CD14-positive monocyte (primary cell): ENCODE results near the gene TMEM164. TPM values are rescaled to one million over a fixed set of nuclear protein-coding genes. Genes with fewer than 3 reads are reported as not detected.
A peak's percentile ranks its signal among the peaks of the same experiment; 100 is the strongest.

Source experiments
- DNase-seq, 3 donors: peaks; one replicate each; pipeline ENCODE4 v3.0.0-alpha.2; 2011 to 2022
- H2AFZ ChIP-seq: 2 replicates; pipeline ENCODE4 v1.6.0; 2012; ENCODE audit warnings: mild to moderate bottlenecking, low read depth, low read length, inconsistent platforms; ENCODE audit not compliant: insufficient read depth, poor library complexity, severe bottlenecking
- H3K27ac ChIP-seq, 2 donors: 1 replicate in 1 of 2; 2 replicates in 1 of 2; pipeline ENCODE4 v1.5.1; 2012 to 2013; ENCODE audit warnings: low read length in 2 of 2, control low read depth in 1 of 2, inconsistent platforms in 1 of 2, low read depth in 1 of 2, mild to moderate bottlenecking in 1 of 2
- H3K27me3 ChIP-seq, 2 donors: one replicate each; pipeline versions ENCODE4 v1.6.0 to v1.6.1; 2011 to 2013; ENCODE audit warnings: low read length in 2 of 2; ENCODE audit not compliant: control insufficient read depth in 2 of 2, insufficient read depth in 2 of 2
- H3K36me3 ChIP-seq, 2 donors: replicated peaks in 1 of 2; 1 replicate in 1 of 2; 2 replicates in 1 of 2; pipeline versions ENCODE4 v1.5.1 to v1.6.1; 2012 to 2013; ENCODE audit warnings: low read length in 2 of 2, control low read depth in 1 of 2, inconsistent platforms in 1 of 2, mild to moderate bottlenecking in 1 of 2; ENCODE audit not compliant: insufficient read depth in 2 of 2, control insufficient read depth in 1 of 2
- H3K4me1 ChIP-seq, 2 donors: 1 replicate in 1 of 2; 2 replicates in 1 of 2; pipeline versions ENCODE4 v1.5.1 to v1.6.1; 2012 to 2013; ENCODE audit warnings: low read length in 2 of 2, control low read depth in 1 of 2, inconsistent platforms in 1 of 2, mild to moderate bottlenecking in 1 of 2, moderate library complexity in 1 of 2; ENCODE audit not compliant: insufficient read depth in 2 of 2, control insufficient read depth in 1 of 2
- H3K4me2 ChIP-seq: replicated peaks from 2 replicates; pipeline ENCODE3; 2012; ENCODE audit warnings: low read length, moderate library complexity, mild to moderate bottlenecking; ENCODE audit not compliant: poor library complexity, severe bottlenecking; ENCODE audit errors: extremely low read depth
- H3K4me3 ChIP-seq, 3 experiments: fragments of 200-600 bp in 1 of 3; sonication (generic) in 1 of 3; replicated peaks in 1 of 3; 1 replicate in 2 of 3; 2 replicates in 1 of 3; pipeline ENCODE4 v1.5.1; 2011 to 2013; ENCODE audit warnings: low read length in 3 of 3, mild to moderate bottlenecking in 3 of 3, control low read depth in 2 of 3, low read depth in 2 of 3, inconsistent platforms in 1 of 3, moderate library complexity in 1 of 3
- H3K79me2 ChIP-seq: 2 replicates; pipeline ENCODE4 v1.6.0; 2012; ENCODE audit warnings: mild to moderate bottlenecking, control low read depth, inconsistent platforms, low read length, moderate library complexity; ENCODE audit not compliant: insufficient read depth
- H3K9ac ChIP-seq: 2 replicates; pipeline ENCODE4 v1.6.0; 2017; ENCODE audit warnings: low read length, mild to moderate bottlenecking; ENCODE audit not compliant: insufficient read depth, poor library complexity, severe bottlenecking
- H3K9me3 ChIP-seq, 2 donors: replicated peaks in 1 of 2; 1 replicate in 1 of 2; 2 replicates in 1 of 2; pipeline versions ENCODE4 v1.5.1 to v1.6.1; 2012 to 2013; ENCODE audit warnings: low read length in 2 of 2, control low read depth in 1 of 2; ENCODE audit not compliant: control insufficient read depth in 1 of 2, insufficient read depth in 1 of 2
- H4K20me1 ChIP-seq: 2 replicates; pipeline ENCODE4 v1.6.0; 2012; ENCODE audit warnings: mild to moderate bottlenecking, low read length, control low read depth, moderate library complexity; ENCODE audit not compliant: insufficient read depth
- H3K27ac Mint-ChIP-seq, 7 donors: one replicate each; pipeline ENCODE4 v1.8.0; 2020; ENCODE audit warnings: mild to moderate bottlenecking in 7 of 7, mixed read lengths in 7 of 7, moderate library complexity in 6 of 7, inconsistent platforms in 2 of 7
- H3K27me3 Mint-ChIP-seq, 3 donors: one replicate each; pipeline ENCODE4 v1.8.0; 2021 to 2022; ENCODE audit warnings: low read depth in 3 of 3, mild to moderate bottlenecking in 3 of 3, mixed read lengths in 3 of 3, moderate library complexity in 3 of 3, inconsistent platforms in 1 of 3
- H3K36me3 Mint-ChIP-seq, 2 donors: one replicate each; pipeline ENCODE4 v1.8.0; 2020; ENCODE audit warnings: mixed read lengths in 2 of 2, inconsistent platforms in 1 of 2, mild to moderate bottlenecking in 1 of 2
- H3K4me1 Mint-ChIP-seq: one replicate; pipeline ENCODE4 v1.8.0; 2020; ENCODE audit warnings: mild to moderate bottlenecking, mixed read lengths
- H3K4me3 Mint-ChIP-seq, 2 donors: one replicate each; pipeline ENCODE4 v1.8.0; 2020; ENCODE audit warnings: mild to moderate bottlenecking in 2 of 2, mixed read lengths in 2 of 2, moderate library complexity in 1 of 2
- H3K9me3 Mint-ChIP-seq, 7 donors: one replicate each; pipeline ENCODE4 v1.8.0; 2020 to 2022; ENCODE audit warnings: mixed read lengths in 7 of 7, mild to moderate bottlenecking in 6 of 7, moderate library complexity in 6 of 7, inconsistent platforms in 2 of 7
- WGBS: methylation state at CpG from one replicate; pipeline ENCODE4 v1.1.5; 2013; ENCODE audit warnings: missing lambda C conversion rate; ENCODE audit not compliant: insufficient coverage; 5-methylcytosine and 5-hydroxymethylcytosine counted together
- intact Hi-C, 2 donors: fragments of 100-400 bp; cut with micrococcal nuclease; formaldehyde crosslinking; loops; one replicate each; pipeline versions ENCODE4 v1.15.0 to v1.15.1; 2023
- polyA plus RNA-seq, 3 donors: library from polyadenylated mRNA; depleted of rRNA in 1 of 3; unstranded in 2 of 3; stranded (reverse) in 1 of 3; fragments of 300-500 nt in 2 of 3; fragments of >200 nt in 1 of 3; fragmentation: Illumina TruSeq in 2 of 3; gene quantifications; 1 replicate in 2 of 3; 2 replicates in 1 of 3; pipeline ENCODE4 v1.2.3, GENCODE V29; 2012 to 2021
- TF ChIP-seq, protein P1 (sequence below): fragments of 200-600 bp; IDR thresholded peaks from one replicate; pipeline ENCODE4 v1.8.0; 2022; ENCODE audit warnings: antibody characterized with exemption, mild to moderate bottlenecking

TMEM164 gene
- polyA plus RNA-seq, 3 donors, result 5.3 to 39.5 (median 7.3) TPM

DNA sequence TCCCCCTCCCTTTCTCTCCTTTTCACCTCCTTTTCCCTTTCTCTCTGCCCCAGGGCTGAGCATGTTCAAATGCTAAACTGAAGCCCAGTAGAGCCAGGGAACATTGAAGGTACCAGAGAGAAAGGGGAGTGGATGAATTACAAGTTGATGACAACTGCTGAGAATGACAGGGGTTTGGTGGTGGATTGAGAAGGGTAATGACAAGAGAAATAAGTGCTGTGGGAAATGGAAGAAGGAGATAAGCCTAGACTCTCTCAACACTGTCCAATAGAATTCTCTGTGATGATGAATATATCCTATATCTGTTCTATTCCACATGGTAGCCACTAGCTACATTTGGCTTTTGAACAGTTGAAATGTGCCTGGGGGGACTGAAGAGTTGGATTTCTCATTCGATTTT is 154.5 kb downstream of the TMEM164 start:
- no peak overlapping the region for H3K4me2 ChIP-seq
- DNase-seq, result no peak
- no peak overlapping the region for H2AFZ ChIP-seq
- H3K4me3 ChIP-seq, result no peak overlapping the region
- peaks cover 8% of the 10 kb centered on the region for H3K79me2 ChIP-seq
- H3K9me3 ChIP-seq, result no peaks in the 10 kb centered on the region
- H3K27me3 ChIP-seq, result no peaks in the 10 kb centered on the region
- WGBS, result 100% methylated on average over 1 of the region's 1 CpG
- Mint-ChIP-seq H3K4me1 (peaks cover 15% of the 10 kb centered on the region), H3K36me3 (peaks cover 10 to 28% of the 10 kb centered on the region in 2 donors), H3K9me3 (peaks cover 0 to 2% (median 0%) of the 10 kb centered on the region in 7 donors), H3K27ac (peak overlapping the region in 1 of 7 donors; percentile 12), H3K4me3 (no peak overlapping the region), H3K27me3 (peaks cover 0 to 2% (median 0%) of the 10 kb centered on the region in 3 donors)
- no peak overlapping the region for H3K9ac ChIP-seq
- peaks cover 79% of the 10 kb centered on the region for H4K20me1 ChIP-seq
- peaks cover 0 to 8% of the 10 kb centered on the region in 2 donors for H3K4me1 ChIP-seq
- TF ChIP-seq, protein P1, sequence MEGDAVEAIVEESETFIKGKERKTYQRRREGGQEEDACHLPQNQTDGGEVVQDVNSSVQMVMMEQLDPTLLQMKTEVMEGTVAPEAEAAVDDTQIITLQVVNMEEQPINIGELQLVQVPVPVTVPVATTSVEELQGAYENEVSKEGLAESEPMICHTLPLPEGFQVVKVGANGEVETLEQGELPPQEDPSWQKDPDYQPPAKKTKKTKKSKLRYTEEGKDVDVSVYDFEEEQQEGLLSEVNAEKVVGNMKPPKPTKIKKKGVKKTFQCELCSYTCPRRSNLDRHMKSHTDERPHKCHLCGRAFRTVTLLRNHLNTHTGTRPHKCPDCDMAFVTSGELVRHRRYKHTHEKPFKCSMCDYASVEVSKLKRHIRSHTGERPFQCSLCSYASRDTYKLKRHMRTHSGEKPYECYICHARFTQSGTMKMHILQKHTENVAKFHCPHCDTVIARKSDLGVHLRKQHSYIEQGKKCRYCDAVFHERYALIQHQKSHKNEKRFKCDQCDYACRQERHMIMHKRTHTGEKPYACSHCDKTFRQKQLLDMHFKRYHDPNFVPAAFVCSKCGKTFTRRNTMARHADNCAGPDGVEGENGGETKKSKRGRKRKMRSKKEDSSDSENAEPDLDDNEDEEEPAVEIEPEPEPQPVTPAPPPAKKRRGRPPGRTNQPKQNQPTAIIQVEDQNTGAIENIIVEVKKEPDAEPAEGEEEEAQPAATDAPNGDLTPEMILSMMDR, result no peak
- intact Hi-C loops, result no loop called here
- peaks cover 4 to 9% of the 10 kb centered on the region in 2 donors for H3K36me3 ChIP-seq
- no peak overlapping the region for H3K27ac ChIP-seq

DNA sequence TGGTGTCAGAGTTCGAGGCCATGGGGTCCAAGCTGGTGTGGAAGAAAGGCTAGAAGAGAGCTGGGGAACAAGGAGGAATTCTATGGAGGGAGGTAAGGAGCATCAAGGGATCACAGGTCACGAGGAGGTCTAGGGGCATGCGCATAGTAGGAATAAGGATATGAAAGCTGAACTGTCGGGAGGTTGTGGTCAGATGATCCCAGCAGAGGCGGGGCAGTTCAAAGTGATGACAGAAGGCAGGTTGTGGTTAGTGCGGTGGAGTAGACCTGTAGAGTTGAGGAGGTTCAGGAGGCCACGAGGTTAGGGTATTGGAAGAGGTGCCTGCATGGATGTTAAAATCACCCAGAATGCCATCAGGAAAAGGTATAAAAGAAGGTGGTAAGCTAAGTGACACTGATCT is 156.3 kb downstream of the TMEM164 start:
- intact Hi-C loops, result no loop called here
- DNase-seq, result peak in 1 of 3 donors; percentile 11
- Histone ChIP-seq H3K4me1 (peaks cover 0 to 8% of the 10 kb centered on the region in 2 donors), H3K79me2 (peaks cover 8% of the 10 kb centered on the region), H3K9me3 (no peaks in the 10 kb centered on the region), H3K36me3 (peaks cover 4 to 9% of the 10 kb centered on the region in 2 donors), H3K9ac (no peak overlapping the region), H4K20me1 (peaks cover 89% of the 10 kb centered on the region), H3K27ac (no peak overlapping the region), H2AFZ (no peak overlapping the region), H3K27me3 (no peaks in the 10 kb centered on the region), H3K4me3 (no peak overlapping the region), H3K4me2 (no peak overlapping the region)
- peak overlapping the region; percentile 4 to 88 (median 68) for H3K27ac Mint-ChIP-seq
- peaks cover 0 to 2% (median 0%) of the 10 kb centered on the region in 3 donors for H3K27me3 Mint-ChIP-seq
- peaks cover 15% of the 10 kb centered on the region for H3K4me1 Mint-ChIP-seq
- WGBS, result 8% methylated on average over 4 of the region's 7 CpGs
- peaks cover 0 to 2% (median 0%) of the 10 kb centered on the region in 7 donors for H3K9me3 Mint-ChIP-seq
- H3K36me3 Mint-ChIP-seq, result peaks cover 7 to 24% of the 10 kb centered on the region in 2 donors
- TF ChIP-seq, protein P1, result no peak
- no peak overlapping the region for H3K4me3 Mint-ChIP-seq
